Measurements from ENCODE around the gene CAV1. TPM values are rescaled to one million over a fixed set of nuclear protein-coding genes. Genes with fewer than 3 reads are reported as not detected.

The CAV1 gene
- total and polyA plus RNA-seq, 7 donors, result 8.8 to 857 (median 328) TPM

GRCh38 chr7:116579835-116580234 lies 55.0 kb downstream of the CAV1 start:
- Histone ChIP-seq H3K27me3 (no peaks in the 10 kb centered on the region), H3K36me3 (no peaks in the 10 kb centered on the region), H3K27ac (no peak overlapping the region), H3K9me3 (no peaks in the 10 kb centered on the region), H3K4me3 (no peak overlapping the region), H3K4me1 (peaks cover 0 to 31% (median 26%) of the 10 kb centered on the region in 4 donors)
- 95 to 97% methylated on average over 2 of the region's 2 CpGs for WGBS, 2 donors
- no peak for DNase-seq
- intact Hi-C loops (cut with DNase I), result loop anchor here (10.0 kb wide), 2 partner anchors 145 to 225 kb away; no protein-coding TSS in a partner anchor
- TF ChIP-seq CTCF (IDR thresholded peaks at IDR 0.05) (no peak), POLR2AphosphoS5 (IDR thresholded peaks at IDR 0.05) (no peak), POLR2A (IDR thresholded peaks at IDR 0.05) (no peak)

- TF ChIP-seq EP300 (IDR thresholded peaks at IDR 0.05), result no peak
- no peak for TF ChIP-seq CTCF (IDR thresholded peaks at IDR 0.05)
- TF ChIP-seq POLR2AphosphoS5 (IDR thresholded peaks at IDR 0.05), result no peak
- TF ChIP-seq POLR2A (IDR thresholded peaks at IDR 0.05), result no peak
- intact Hi-C loops (cut with DNase I), result loop anchor here (10.0 kb wide), 1 partner anchor 147 kb away; no protein-coding TSS in a partner anchor
- DNase-seq, result no peak
- no peaks in the 10 kb centered on the region for H3K27me3 ChIP-seq
- H3K4me1 ChIP-seq, result peaks cover 0 to 25% (median 21%) of the 10 kb centered on the region in 4 donors
- H3K27ac ChIP-seq, result peak overlapping the region in 2 of 4 donors; percentile 52 to 64
- H3K9me3 ChIP-seq, result no peaks in the 10 kb centered on the region
- no peak overlapping the region for H3K4me3 ChIP-seq
- H3K36me3 ChIP-seq, result no peaks in the 10 kb centered on the region
- 86 to 89% methylated on average over 4 of the region's 4 CpGs for WGBS, 2 donors
These were observed 57.4 kb downstream of the CAV1 start for GRCh38 chr7:116582164-116582732.

DNA sequence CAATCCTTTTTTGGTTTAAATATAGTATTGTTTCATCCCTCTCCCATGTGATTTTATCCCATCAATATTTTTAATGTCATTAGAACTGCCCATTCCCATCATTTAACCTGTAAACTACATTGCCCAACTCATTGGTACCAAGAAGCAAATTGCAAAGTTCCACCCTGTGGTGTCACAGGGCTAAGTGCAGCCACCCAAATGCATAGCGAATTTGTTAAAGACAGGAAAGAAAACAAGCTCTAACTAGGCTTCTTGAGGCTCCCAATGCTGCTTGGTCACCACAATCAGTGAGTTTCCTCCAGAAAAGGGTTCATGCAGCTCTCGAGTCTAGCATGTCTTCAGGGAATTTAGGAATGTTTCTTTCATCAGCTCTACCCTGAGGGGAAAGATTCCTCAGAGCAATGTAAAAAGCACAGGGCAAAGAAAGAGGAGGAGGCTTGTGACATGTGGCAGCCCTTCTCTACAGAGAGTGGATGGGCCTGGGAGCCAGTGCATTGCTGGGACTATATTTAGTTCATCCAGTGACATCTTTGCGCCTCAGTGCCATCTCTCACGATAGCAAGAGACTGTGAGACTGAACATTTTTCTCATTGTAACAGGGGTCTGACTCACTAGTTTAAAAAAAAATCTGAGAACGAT lies 58.1 kb downstream of the CAV1 start:
- no peaks in the 10 kb centered on the region for H3K27me3 ChIP-seq
- no peaks in the 10 kb centered on the region for H3K9me3 ChIP-seq
- TF ChIP-seq POLR2AphosphoS5 (IDR thresholded peaks at IDR 0.05), result no peak
- TF ChIP-seq POLR2A (IDR thresholded peaks at IDR 0.05), result no peak
- TF ChIP-seq CTCF (IDR thresholded peaks at IDR 0.05), result no peak
- TF ChIP-seq EP300 (IDR thresholded peaks at IDR 0.05), result no peak
- H3K27ac ChIP-seq, result peak overlapping the region; percentile 26 to 64 (median 47)
- intact Hi-C loops (cut with DNase I), result loop anchor here (10.0 kb wide), 1 partner anchor 148 kb away; no protein-coding TSS in a partner anchor
- no peak for DNase-seq
- no peaks in the 10 kb centered on the region for H3K36me3 ChIP-seq
- H3K4me1 ChIP-seq, result peaks cover 0 to 19% (median 16%) of the 10 kb centered on the region in 4 donors
- H3K4me3 ChIP-seq, result no peak overlapping the region
- 73 to 85% methylated on average over 5 of the region's 5 CpGs for WGBS, 2 donors

- intact Hi-C loops (cut with DNase I), result loop anchor here (10.0 kb wide), 1 partner anchor 149 kb away; no protein-coding TSS in a partner anchor
- Histone ChIP-seq H3K9me3 (no peaks in the 10 kb centered on the region), H3K27ac (peak overlapping the region; percentile 26 to 64 (median 47)), H3K27me3 (no peaks in the 10 kb centered on the region), H3K36me3 (no peaks in the 10 kb centered on the region), H3K4me3 (no peak overlapping the region), H3K4me1 (peaks cover 0 to 26% (median 23%) of the 10 kb centered on the region in 4 donors)
- TF ChIP-seq CTCF (IDR thresholded peaks at IDR 0.05) (no peak), POLR2A (IDR thresholded peaks at IDR 0.05) (no peak), POLR2AphosphoS5 (IDR thresholded peaks at IDR 0.05) (no peak), EP300 (IDR thresholded peaks at IDR 0.05) (no peak)
- WGBS, 2 donors, result 0 to 13% methylated on average over 1 of the region's 1 CpG
- no peak for DNase-seq
These were observed 58.8 kb downstream of the CAV1 start for GRCh38 chr7:116583653-116584052.
